BJ (cell line): ENCODE data around the gene PRKAG2. TPM values are rescaled to one million over a fixed set of nuclear protein-coding genes. Genes with fewer than 3 reads are reported as not detected.
A peak's percentile ranks its signal among the peaks of the same experiment; 100 is the strongest.

Experiments
- CTCF ChIA-PET: fragments of 350-600 bp; formaldehyde crosslinking; extraction: SDS; loops from one replicate; lab custom pipeline; 2021; ENCODE audit warnings: antibody characterized with exemption, inconsistent platforms; lab: Yijun Ruan, JAX
- POLR2A ChIA-PET: fragments of 300-600 bp; sonication (Branson Sonifier 250); formaldehyde crosslinking; extraction: SDS; loops from one replicate; lab custom pipeline; 2021; ENCODE audit warnings: antibody characterized with exemption; lab: Charles Lee
- DNase-seq: peaks from one replicate; pipeline ENCODE4 v3.0.0-alpha.2; 2011; ENCODE audit warnings: low read depth
- H3K27me3 ChIP-seq: 2 replicates; pipeline ENCODE4 v1.6.0; 2011; ENCODE audit warnings: low read length; ENCODE audit not compliant: control insufficient read depth, insufficient read depth
- H3K36me3 ChIP-seq: 2 replicates; pipeline ENCODE4 v1.5.1; 2011; ENCODE audit warnings: low read length; ENCODE audit not compliant: control insufficient read depth, insufficient read depth
- H3K4me3 ChIP-seq: 2 replicates; pipeline ENCODE4 v1.5.1; 2011; ENCODE audit warnings: low read depth, mild to moderate bottlenecking, control low read depth, low read length
- polyA plus RNA-seq: library from polyadenylated mRNA; depleted of rRNA; stranded (reverse); fragments of >200 nt; gene quantifications from 2 replicates; pipeline ENCODE4 v1.2.3, GENCODE V29; 2011
- TF ChIP-seq, protein P1 (sequence below): IDR thresholded peaks from 2 replicates; pipeline ENCODE4 v1.5.1; 2011; ENCODE audit warnings: low read depth, mild to moderate bottlenecking, control low read depth, inconsistent platforms, low read length, moderate library complexity; ENCODE audit not compliant: insufficient read depth

PRKAG2 gene
- polyA plus RNA-seq, 1 experiment, result 11.3 TPM

GRCh38 chr7:151740081-151740851, 136.6 kb downstream of the PRKAG2 start:
- ChIA-PET CTCF (interaction anchor here (1.0 to 1.7 kb wide), 3 partner anchors 11 to 17 kb away, joined by 3 to 5 read pairs (median 5); no protein-coding TSS in a partner anchor), POLR2A (no interaction called here)
- no peak for DNase-seq
- H3K4me3 ChIP-seq, result no peak overlapping the region
- H3K27me3 ChIP-seq, result no peaks in the 10 kb centered on the region
- H3K36me3 ChIP-seq, result no peaks in the 10 kb centered on the region
- TF ChIP-seq, protein P1, sequence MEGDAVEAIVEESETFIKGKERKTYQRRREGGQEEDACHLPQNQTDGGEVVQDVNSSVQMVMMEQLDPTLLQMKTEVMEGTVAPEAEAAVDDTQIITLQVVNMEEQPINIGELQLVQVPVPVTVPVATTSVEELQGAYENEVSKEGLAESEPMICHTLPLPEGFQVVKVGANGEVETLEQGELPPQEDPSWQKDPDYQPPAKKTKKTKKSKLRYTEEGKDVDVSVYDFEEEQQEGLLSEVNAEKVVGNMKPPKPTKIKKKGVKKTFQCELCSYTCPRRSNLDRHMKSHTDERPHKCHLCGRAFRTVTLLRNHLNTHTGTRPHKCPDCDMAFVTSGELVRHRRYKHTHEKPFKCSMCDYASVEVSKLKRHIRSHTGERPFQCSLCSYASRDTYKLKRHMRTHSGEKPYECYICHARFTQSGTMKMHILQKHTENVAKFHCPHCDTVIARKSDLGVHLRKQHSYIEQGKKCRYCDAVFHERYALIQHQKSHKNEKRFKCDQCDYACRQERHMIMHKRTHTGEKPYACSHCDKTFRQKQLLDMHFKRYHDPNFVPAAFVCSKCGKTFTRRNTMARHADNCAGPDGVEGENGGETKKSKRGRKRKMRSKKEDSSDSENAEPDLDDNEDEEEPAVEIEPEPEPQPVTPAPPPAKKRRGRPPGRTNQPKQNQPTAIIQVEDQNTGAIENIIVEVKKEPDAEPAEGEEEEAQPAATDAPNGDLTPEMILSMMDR, result no peak

DNA sequence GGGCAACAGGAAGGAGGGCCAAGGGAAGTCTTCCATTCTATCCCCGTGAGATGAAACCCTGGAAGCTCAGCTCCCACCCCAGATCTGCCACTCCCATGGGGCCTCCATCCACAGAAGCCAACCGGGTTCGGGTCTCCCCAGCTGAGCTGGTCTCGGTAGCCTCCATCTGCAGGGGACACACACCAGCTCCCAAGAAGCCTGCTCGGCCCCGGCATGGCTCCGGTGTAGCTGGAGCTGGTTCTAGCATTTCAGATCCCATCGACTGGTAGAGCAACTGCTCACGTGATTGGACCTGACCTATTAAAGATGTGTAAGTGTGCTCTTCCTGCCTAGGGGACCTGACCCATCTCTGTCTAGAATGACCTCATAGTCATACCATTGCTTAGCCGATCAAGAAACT, 138.0 kb downstream of the PRKAG2 start:
- no peaks in the 10 kb centered on the region for H3K36me3 ChIP-seq
- DNase-seq, result no peak
- no peak overlapping the region for H3K4me3 ChIP-seq
- no peaks in the 10 kb centered on the region for H3K27me3 ChIP-seq
- CTCF ChIA-PET, result interaction anchor here (0.7 kb wide), 1 partner anchor 32 kb away, joined by 3 read pairs; no protein-coding TSS in a partner anchor
- TF ChIP-seq, protein P1, result no peak
- POLR2A ChIA-PET, result no interaction called here

- POLR2A ChIA-PET, result no interaction called here
- TF ChIP-seq, protein P1, result no peak
- CTCF ChIA-PET, result interaction anchor here (0.6 to 2.6 kb wide), 4 partner anchors 9 to 140 kb away, joined by 3 to 10 read pairs (median 4); no protein-coding TSS in a partner anchor
- peak; percentile 85 for DNase-seq
- H3K36me3 ChIP-seq, result no peaks in the 10 kb centered on the region
- no peaks in the 10 kb centered on the region for H3K27me3 ChIP-seq
- peak overlapping the region; percentile 28 for H3K4me3 ChIP-seq
Measured at GRCh38 chr7:151736403-151736909, 140.5 kb downstream of the PRKAG2 start.

GRCh38 chr7:151735851-151736402, 141.0 kb downstream of the PRKAG2 start:
- no peak for DNase-seq
- Histone ChIP-seq H3K36me3 (no peaks in the 10 kb centered on the region), H3K4me3 (peak overlapping the region; percentile 28), H3K27me3 (no peaks in the 10 kb centered on the region)
- TF ChIP-seq, protein P1, result no peak
- POLR2A ChIA-PET, result no interaction called here
- CTCF ChIA-PET, result interaction anchor here (0.6 to 2.6 kb wide), 6 partner anchors 8 to 139 kb away, joined by 3 to 10 read pairs (median 4); no protein-coding TSS in a partner anchor
